CD8-positive, alpha-beta memory T cell (primary cell): ENCODE data around the gene NR6A1. TPM values are rescaled to one million over a fixed set of nuclear protein-coding genes. Genes with fewer than 3 reads are reported as not detected.

ENCODE experiments used
- CTCF ChIA-PET: fragments of 350-600 bp; sonication (Branson Sonifier 250); formaldehyde crosslinking; loops from one replicate; lab custom pipeline; 2021; ENCODE audit warnings: antibody characterized with exemption; lab: Charles Lee
- POLR2A ChIA-PET: fragments of 350-600 bp; sonication (Branson Sonifier 250); formaldehyde crosslinking; loops from one replicate; lab custom pipeline; 2021; ENCODE audit warnings: antibody characterized with exemption; lab: Charles Lee
- DNase-seq, 5 donors: peaks; one replicate each; pipeline versions ENCODE4 v3.0.0 to v3.0.0-alpha.2; 2020 to 2022; ENCODE audit warnings: mixed read lengths in 1 of 5
- H3K27ac ChIP-seq: one replicate; pipeline ENCODE4 v1.7.0; 2013; ENCODE audit warnings: low read depth, mild to moderate bottlenecking, low read length, moderate library complexity
- H3K27me3 ChIP-seq: 2 replicates; pipeline ENCODE4 v1.7.0; 2013; ENCODE audit warnings: low read length, mild to moderate bottlenecking; ENCODE audit not compliant: insufficient read depth, poor library complexity, severe bottlenecking
- H3K36me3 ChIP-seq: 2 replicates; pipeline ENCODE4 v1.7.0; 2013; ENCODE audit warnings: mild to moderate bottlenecking, low read length, moderate library complexity; ENCODE audit not compliant: insufficient read depth
- H3K4me1 ChIP-seq: 2 replicates; pipeline ENCODE4 v1.7.0; 2013; ENCODE audit warnings: mild to moderate bottlenecking, low read length, moderate library complexity; ENCODE audit not compliant: insufficient read depth
- H3K4me3 ChIP-seq: 2 replicates; pipeline ENCODE4 v1.7.0; 2013; ENCODE audit warnings: mild to moderate bottlenecking, low read length
- H3K9me3 ChIP-seq: 2 replicates; pipeline ENCODE4 v1.7.0; 2013; ENCODE audit warnings: mild to moderate bottlenecking, low read length
- H3K27ac Mint-ChIP-seq, 8 donors: one replicate each; pipeline ENCODE4 v1.8.0; 2020 to 2021; ENCODE audit warnings: mixed read lengths in 8 of 8, mild to moderate bottlenecking in 6 of 8, inconsistent platforms in 3 of 8, moderate library complexity in 3 of 8
- H3K27me3 Mint-ChIP-seq, 2 donors: one replicate each; pipeline ENCODE4 v1.8.0; 2020 to 2021; ENCODE audit warnings: mixed read lengths in 2 of 2, mild to moderate bottlenecking in 1 of 2, moderate library complexity in 1 of 2
- H3K36me3 Mint-ChIP-seq, 3 donors: one replicate each; pipeline ENCODE4 v1.8.0; 2020 to 2021; ENCODE audit warnings: mixed read lengths in 3 of 3, inconsistent platforms in 1 of 3, mild to moderate bottlenecking in 1 of 3
- H3K4me1 Mint-ChIP-seq, 3 donors: one replicate each; pipeline ENCODE4 v1.8.0; 2020 to 2021; ENCODE audit warnings: mixed read lengths in 3 of 3, inconsistent platforms in 1 of 3, mild to moderate bottlenecking in 1 of 3
- H3K4me3 Mint-ChIP-seq, 7 donors: one replicate each; pipeline ENCODE4 v1.8.0; 2020 to 2021; ENCODE audit warnings: mixed read lengths in 7 of 7, mild to moderate bottlenecking in 6 of 7, moderate library complexity in 4 of 7, inconsistent platforms in 2 of 7
- H3K9me3 Mint-ChIP-seq, 5 donors: one replicate each; pipeline ENCODE4 v1.8.0; 2020 to 2022; ENCODE audit warnings: mixed read lengths in 5 of 5, mild to moderate bottlenecking in 3 of 5, moderate library complexity in 2 of 5, inconsistent platforms in 1 of 5
- polyA plus RNA-seq: library from polyadenylated mRNA; unstranded; fragments of 300-500 nt; fragmentation: Illumina TruSeq; gene quantifications from one replicate; pipeline ENCODE4 v1.2.3, GENCODE V29; 2021
- total RNA-seq, 2 experiments: library from RNA; stranded (reverse); gene quantifications; one replicate each; pipeline ENCODE4 v1.2.3, GENCODE V29; 2021

NR6A1 gene
- total and polyA plus RNA-seq, 3 experiments from 2014 or later = 2.4 to 3.0 TPM; not detected in 1

- H3K27ac Mint-ChIP-seq = no peak overlapping the region
- POLR2A ChIA-PET = no interaction called here
- Histone ChIP-seq H3K4me1 (peaks cover 6% of the 10 kb centered on the region), H3K4me3 (no peak overlapping the region), H3K9me3 (no peaks in the 10 kb centered on the region), H3K36me3 (no peaks in the 10 kb centered on the region), H3K27me3 (no peaks in the 10 kb centered on the region), H3K27ac (no peak overlapping the region)
- no peak overlapping the region for H3K4me3 Mint-ChIP-seq
- H3K4me1 Mint-ChIP-seq = no peaks in the 10 kb centered on the region
- peak in 1 of 5 donors; percentile 7 for DNase-seq
- no peaks in the 10 kb centered on the region for H3K36me3 Mint-ChIP-seq
- CTCF ChIA-PET = interaction anchor here (0.8 to 1.1 kb wide), 2 partner anchors 10 to 14 kb away, joined by 3 read pairs; no protein-coding TSS in a partner anchor
- no peaks in the 10 kb centered on the region for H3K9me3 Mint-ChIP-seq
- peaks cover 0 to 21% of the 10 kb centered on the region in 2 donors for H3K27me3 Mint-ChIP-seq
These were observed 219.4 kb downstream of the NR6A1 start for GRCh38 chr9:124551472-124552272.

GRCh38 chr9:124550072-124550471, 221.0 kb downstream of the NR6A1 start:
- H3K4me3 Mint-ChIP-seq = no peak overlapping the region
- CTCF ChIA-PET = interaction anchor here (2.4 kb wide), 1 partner anchor 17 kb away, joined by 5 read pairs; no protein-coding TSS in a partner anchor
- POLR2A ChIA-PET = no interaction called here
- Histone ChIP-seq H3K4me1 (peaks cover 6% of the 10 kb centered on the region), H3K9me3 (no peaks in the 10 kb centered on the region), H3K27ac (no peak overlapping the region), H3K27me3 (no peaks in the 10 kb centered on the region), H3K36me3 (no peaks in the 10 kb centered on the region), H3K4me3 (no peak overlapping the region)
- H3K27ac Mint-ChIP-seq = no peak overlapping the region
- no peaks in the 10 kb centered on the region for H3K9me3 Mint-ChIP-seq
- H3K4me1 Mint-ChIP-seq = no peaks in the 10 kb centered on the region
- peaks cover 0 to 18% of the 10 kb centered on the region in 2 donors for H3K27me3 Mint-ChIP-seq
- DNase-seq = no peak
- no peaks in the 10 kb centered on the region for H3K36me3 Mint-ChIP-seq

- H3K27me3 ChIP-seq = no peaks in the 10 kb centered on the region
- no peaks in the 10 kb centered on the region for H3K36me3 ChIP-seq
- H3K36me3 Mint-ChIP-seq = no peaks in the 10 kb centered on the region
- H3K4me1 Mint-ChIP-seq = no peaks in the 10 kb centered on the region
- H3K27ac ChIP-seq = no peak overlapping the region
- no peaks in the 10 kb centered on the region for H3K9me3 ChIP-seq
- CTCF ChIA-PET = interaction anchor here (2.4 kb wide), 1 partner anchor 18 kb away, joined by 5 read pairs; no protein-coding TSS in a partner anchor
- peaks cover 0 to 20% of the 10 kb centered on the region in 2 donors for H3K27me3 Mint-ChIP-seq
- H3K27ac Mint-ChIP-seq = no peak overlapping the region
- no peak overlapping the region for H3K4me3 ChIP-seq
- DNase-seq = no peak
- H3K4me3 Mint-ChIP-seq = no peak overlapping the region
- H3K4me1 ChIP-seq = peaks cover 6% of the 10 kb centered on the region
- H3K9me3 Mint-ChIP-seq = no peaks in the 10 kb centered on the region
- POLR2A ChIA-PET = no interaction called here
These were observed 222.1 kb downstream of the NR6A1 start for GRCh38 chr9:124549016-124549415.

GRCh38 chr9:124544535-124544934, 226.6 kb downstream of the NR6A1 start:
- POLR2A ChIA-PET = no interaction called here
- Mint-ChIP-seq H3K27ac (no peak overlapping the region), H3K36me3 (no peaks in the 10 kb centered on the region)

GRCh38 chr9:124541824-124542223, 229.3 kb downstream of the NR6A1 start:
- DNase-seq = no peak
- H3K27ac ChIP-seq = no peak overlapping the region
- H3K9me3 ChIP-seq = no peaks in the 10 kb centered on the region
- POLR2A ChIA-PET = no interaction called here
- H3K27ac Mint-ChIP-seq = no peak overlapping the region
- CTCF ChIA-PET = no interaction called here
- H3K4me1 Mint-ChIP-seq = no peaks in the 10 kb centered on the region
- no peak overlapping the region for H3K4me3 ChIP-seq
- H3K27me3 Mint-ChIP-seq = peaks cover 5 to 19% of the 10 kb centered on the region in 2 donors
- H3K4me1 ChIP-seq = no peaks in the 10 kb centered on the region
- H3K36me3 Mint-ChIP-seq = no peaks in the 10 kb centered on the region
- no peak overlapping the region for H3K4me3 Mint-ChIP-seq
- H3K36me3 ChIP-seq = no peaks in the 10 kb centered on the region
- H3K9me3 Mint-ChIP-seq = no peaks in the 10 kb centered on the region
- no peaks in the 10 kb centered on the region for H3K27me3 ChIP-seq

More at GRCh38 chr9:124544535-124544934, 226.6 kb downstream of the NR6A1 start:
- H3K36me3 ChIP-seq = no peaks in the 10 kb centered on the region
- H3K4me1 Mint-ChIP-seq = no peaks in the 10 kb centered on the region
- peaks cover 5 to 20% of the 10 kb centered on the region in 2 donors for H3K27me3 Mint-ChIP-seq
- no peak overlapping the region for H3K4me3 Mint-ChIP-seq
- no peak for DNase-seq
- no peaks in the 10 kb centered on the region for H3K4me1 ChIP-seq
- no peak overlapping the region for H3K4me3 ChIP-seq
- no peaks in the 10 kb centered on the region for H3K27me3 ChIP-seq
- no peaks in the 10 kb centered on the region for H3K9me3 Mint-ChIP-seq
- CTCF ChIA-PET = no interaction called here
- no peaks in the 10 kb centered on the region for H3K9me3 ChIP-seq
- H3K27ac ChIP-seq = no peak overlapping the region

- no peaks in the 10 kb centered on the region for H3K4me1 ChIP-seq
- Mint-ChIP-seq H3K4me3 (no peak overlapping the region), H3K4me1 (no peaks in the 10 kb centered on the region), H3K27ac (no peak overlapping the region), H3K9me3 (no peaks in the 10 kb centered on the region), H3K27me3 (peaks cover 5% of the 10 kb centered on the region in 2 donors), H3K36me3 (no peaks in the 10 kb centered on the region)
- ChIA-PET POLR2A (no interaction called here), CTCF (interaction anchor here (1.0 to 1.3 kb wide), 3 partner anchors 14 to 411 kb away, joined by 3 to 4 read pairs (median 3); no protein-coding TSS in a partner anchor)
- no peaks in the 10 kb centered on the region for H3K9me3 ChIP-seq
- no peak overlapping the region for H3K4me3 ChIP-seq
- DNase-seq = no peak
- H3K27ac ChIP-seq = no peak overlapping the region
- H3K36me3 ChIP-seq = no peaks in the 10 kb centered on the region
- no peaks in the 10 kb centered on the region for H3K27me3 ChIP-seq
These were observed 233.2 kb downstream of the NR6A1 start for GRCh38 chr9:124537926-124538325.

- H3K9me3 Mint-ChIP-seq = no peaks in the 10 kb centered on the region
- H3K27ac Mint-ChIP-seq = no peak overlapping the region
- Histone ChIP-seq H3K9me3 (no peaks in the 10 kb centered on the region), H3K4me3 (no peak overlapping the region), H3K4me1 (no peaks in the 10 kb centered on the region), H3K27me3 (no peaks in the 10 kb centered on the region), H3K27ac (no peak overlapping the region), H3K36me3 (no peaks in the 10 kb centered on the region)
- no peak overlapping the region for H3K4me3 Mint-ChIP-seq
- peaks cover 3 to 5% of the 10 kb centered on the region in 2 donors for H3K27me3 Mint-ChIP-seq
- POLR2A ChIA-PET = no interaction called here
- no peak for DNase-seq
- CTCF ChIA-PET = interaction anchor here (0.7 to 1.6 kb wide), 5 partner anchors 9 to 409 kb away, joined by 3 to 5 read pairs (median 3); no protein-coding TSS in a partner anchor
- H3K4me1 Mint-ChIP-seq = no peaks in the 10 kb centered on the region
- H3K36me3 Mint-ChIP-seq = no peaks in the 10 kb centered on the region
These were observed 235.3 kb downstream of the NR6A1 start for GRCh38 chr9:124535846-124536245.

- H3K27me3 ChIP-seq = no peaks in the 10 kb centered on the region
- Mint-ChIP-seq H3K27ac (no peak overlapping the region), H3K4me1 (no peaks in the 10 kb centered on the region), H3K9me3 (no peaks in the 10 kb centered on the region), H3K4me3 (no peak overlapping the region), H3K36me3 (no peaks in the 10 kb centered on the region), H3K27me3 (peaks cover 2 to 5% of the 10 kb centered on the region in 2 donors)
- no peak for DNase-seq
- H3K27ac ChIP-seq = no peak overlapping the region
- ChIA-PET CTCF (interaction anchor here (1.0 kb wide), 2 partner anchors 9 to 14 kb away, joined by 3 read pairs; no protein-coding TSS in a partner anchor), POLR2A (interaction anchor here (0.6 kb wide), 1 partner anchor 39 kb away, joined by 3 read pairs; no protein-coding TSS in a partner anchor)
- no peaks in the 10 kb centered on the region for H3K36me3 ChIP-seq
- H3K9me3 ChIP-seq = no peaks in the 10 kb centered on the region
- no peak overlapping the region for H3K4me3 ChIP-seq
- H3K4me1 ChIP-seq = no peaks in the 10 kb centered on the region
These were observed 238.2 kb downstream of the NR6A1 start for GRCh38 chr9:124532897-124533296.
